Measurements from ENCODE around the gene LRTM2. TPM values are rescaled to one million over a fixed set of nuclear protein-coding genes. Genes with fewer than 3 reads are reported as not detected.

The LRTM2 gene
- total RNA-seq, 2 donors from 2014 or later = not detected

GRCh38 chr12:1799882-1800400 lies 20.4 kb upstream of the LRTM2 start:
- DNase-seq (peak in 2 of 4 donors; percentile 10 to 11), ATAC-seq (no peak)
- H3K36me3 ChIP-seq (replicated peaks in 1 of 2; ENCODE audit: insufficient read depth in 1 of 2, low read depth in 2 of 2) = no peaks in the 10 kb centered on the region
- no peaks in the 10 kb centered on the region for H3K27me3 ChIP-seq
- H3K9me3 ChIP-seq = no peaks in the 10 kb centered on the region
- WGBS, 2 donors = 49 to 68% methylated on average over 8 to 12 of the region's 12 CpGs
- intact Hi-C loops (cut with DNase I) = loop anchor here (5.0 to 10.0 kb wide), 2 partner anchors 127 to 235 kb away; no protein-coding TSS in a partner anchor
- H3K4me3 ChIP-seq = no peak overlapping the region
- no peak for TF ChIP-seq POLR2A (IDR thresholded peaks at IDR 0.05)
- TF ChIP-seq CTCF (IDR thresholded peaks at IDR 0.05) = no peak
- no peak overlapping the region for H3K27ac ChIP-seq
- peaks cover 18% of the 10 kb centered on the region for H3K4me1 ChIP-seq

GRCh38 chr12:1800401-1801302 lies 19.7 kb upstream of the LRTM2 start:
- Histone ChIP-seq H3K36me3 (replicated peaks in 1 of 2; ENCODE audit: insufficient read depth in 1 of 2, low read depth in 2 of 2) (no peaks in the 10 kb centered on the region), H3K27me3 (no peaks in the 10 kb centered on the region), H3K9me3 (no peaks in the 10 kb centered on the region), H3K4me1 (peaks cover 13% of the 10 kb centered on the region), H3K4me3 (no peak overlapping the region), H3K27ac (no peak overlapping the region)
- WGBS, 2 donors = 52 to 68% methylated on average over 7 to 14 of the region's 14 CpGs
- ATAC-seq (no peak), DNase-seq (peak in 2 of 4 donors; percentile 59)
- TF ChIP-seq CTCF (IDR thresholded peaks at IDR 0.05) (peak in 3 of 7 experiments; percentile 43 to 62 (median 48)), POLR2A (IDR thresholded peaks at IDR 0.05) (no peak)
- intact Hi-C loops (cut with DNase I) = loop anchor here (10.0 kb wide), 1 partner anchor 234 kb away; no protein-coding TSS in a partner anchor

GRCh38 chr12:1801303-1801975 lies 18.9 kb upstream of the LRTM2 start:
- 57 to 64% methylated on average over 10 to 16 of the region's 16 CpGs for WGBS, 2 donors
- DNase-seq = no peak

GRCh38 chr12:1803736-1804135 lies 16.6 kb upstream of the LRTM2 start:
- no peak for DNase-seq
- no peak for TF ChIP-seq POLR2A (IDR thresholded peaks at IDR 0.05)
- Histone ChIP-seq H3K36me3 (replicated peaks in 1 of 2; ENCODE audit: insufficient read depth in 1 of 2, low read depth in 2 of 2) (no peaks in the 10 kb centered on the region), H3K4me3 (no peak overlapping the region), H3K27ac (no peak overlapping the region), H3K4me1 (no peaks in the 10 kb centered on the region), H3K9me3 (no peaks in the 10 kb centered on the region), H3K27me3 (no peaks in the 10 kb centered on the region)
- intact Hi-C loops (cut with DNase I) = loop anchor here (10.0 kb wide), 1 partner anchor 231 kb away; no protein-coding TSS in a partner anchor
- WGBS, 2 donors = 67 to 69% methylated on average over 7 of the region's 7 CpGs
- no peak for ATAC-seq

More at GRCh38 chr12:1801303-1801975, 18.9 kb upstream of the LRTM2 start:
- no peak for ATAC-seq
- Histone ChIP-seq H3K36me3 (replicated peaks in 1 of 2; ENCODE audit: insufficient read depth in 1 of 2, low read depth in 2 of 2) (no peaks in the 10 kb centered on the region), H3K27ac (no peak overlapping the region), H3K27me3 (no peaks in the 10 kb centered on the region), H3K4me3 (no peak overlapping the region), H3K9me3 (no peaks in the 10 kb centered on the region), H3K4me1 (peaks cover 6% of the 10 kb centered on the region)
- TF ChIP-seq CTCF (IDR thresholded peaks at IDR 0.05) = no peak
- TF ChIP-seq POLR2A (IDR thresholded peaks at IDR 0.05) = no peak
- intact Hi-C loops (cut with DNase I) = loop anchor here (10.0 kb wide), 1 partner anchor 233 kb away; no protein-coding TSS in a partner anchor

Measured in body of pancreas (tissue), 4 donors.